Measurements from ENCODE around the gene PCK1.

DNA sequence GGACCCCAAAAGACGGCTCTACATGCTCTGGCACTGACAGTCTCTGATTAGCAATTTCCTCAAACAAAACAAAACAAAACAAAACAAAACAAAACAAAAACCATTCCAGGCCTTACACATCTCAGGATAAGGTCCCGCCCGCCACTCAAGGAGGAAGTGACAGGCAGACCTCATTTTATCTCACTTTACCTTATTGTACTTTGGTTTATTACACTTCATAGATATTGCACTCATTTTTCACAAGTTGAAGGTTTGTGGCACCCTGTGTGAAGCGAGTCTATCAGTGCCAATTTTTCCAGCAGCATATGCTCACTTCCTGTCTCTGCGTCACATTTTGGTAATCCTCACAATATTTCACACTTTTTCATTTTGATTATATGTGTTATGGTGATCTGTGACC, 44.1 kb downstream of the PCK1 start:
- TF ChIP-seq EP300 (IDR thresholded peaks at IDR 0.05; ENCODE audit: borderline replicate concordance in 1 of 2, low read depth in 2 of 2, low read length in 2 of 2) (no peak), POLR2AphosphoS5 (IDR thresholded peaks at IDR 0.05; ENCODE audit: low read depth, low read length) (no peak), RAD21 (IDR thresholded peaks at IDR 0.05 in 1 of 2, conservative IDR thresholded peaks at IDR 0.05 in 1 of 2; ENCODE audit: low read depth in 2 of 2, low read length in 2 of 2) (no peak)
- TF ChIP-seq, protein P1, sequence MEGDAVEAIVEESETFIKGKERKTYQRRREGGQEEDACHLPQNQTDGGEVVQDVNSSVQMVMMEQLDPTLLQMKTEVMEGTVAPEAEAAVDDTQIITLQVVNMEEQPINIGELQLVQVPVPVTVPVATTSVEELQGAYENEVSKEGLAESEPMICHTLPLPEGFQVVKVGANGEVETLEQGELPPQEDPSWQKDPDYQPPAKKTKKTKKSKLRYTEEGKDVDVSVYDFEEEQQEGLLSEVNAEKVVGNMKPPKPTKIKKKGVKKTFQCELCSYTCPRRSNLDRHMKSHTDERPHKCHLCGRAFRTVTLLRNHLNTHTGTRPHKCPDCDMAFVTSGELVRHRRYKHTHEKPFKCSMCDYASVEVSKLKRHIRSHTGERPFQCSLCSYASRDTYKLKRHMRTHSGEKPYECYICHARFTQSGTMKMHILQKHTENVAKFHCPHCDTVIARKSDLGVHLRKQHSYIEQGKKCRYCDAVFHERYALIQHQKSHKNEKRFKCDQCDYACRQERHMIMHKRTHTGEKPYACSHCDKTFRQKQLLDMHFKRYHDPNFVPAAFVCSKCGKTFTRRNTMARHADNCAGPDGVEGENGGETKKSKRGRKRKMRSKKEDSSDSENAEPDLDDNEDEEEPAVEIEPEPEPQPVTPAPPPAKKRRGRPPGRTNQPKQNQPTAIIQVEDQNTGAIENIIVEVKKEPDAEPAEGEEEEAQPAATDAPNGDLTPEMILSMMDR (IDR thresholded peaks at IDR 0.05; ENCODE audit: control extremely low read depth in 1 of 3, insufficient read depth in 1 of 3, low read depth in 1 of 3, low read length in 3 of 3): no peak
- TF ChIP-seq, protein P2, sequence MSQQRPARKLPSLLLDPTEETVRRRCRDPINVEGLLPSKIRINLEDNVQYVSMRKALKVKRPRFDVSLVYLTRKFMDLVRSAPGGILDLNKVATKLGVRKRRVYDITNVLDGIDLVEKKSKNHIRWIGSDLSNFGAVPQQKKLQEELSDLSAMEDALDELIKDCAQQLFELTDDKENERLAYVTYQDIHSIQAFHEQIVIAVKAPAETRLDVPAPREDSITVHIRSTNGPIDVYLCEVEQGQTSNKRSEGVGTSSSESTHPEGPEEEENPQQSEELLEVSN (IDR thresholded peaks at IDR 0.05): no peak
- TF ChIP-seq, protein P3, sequence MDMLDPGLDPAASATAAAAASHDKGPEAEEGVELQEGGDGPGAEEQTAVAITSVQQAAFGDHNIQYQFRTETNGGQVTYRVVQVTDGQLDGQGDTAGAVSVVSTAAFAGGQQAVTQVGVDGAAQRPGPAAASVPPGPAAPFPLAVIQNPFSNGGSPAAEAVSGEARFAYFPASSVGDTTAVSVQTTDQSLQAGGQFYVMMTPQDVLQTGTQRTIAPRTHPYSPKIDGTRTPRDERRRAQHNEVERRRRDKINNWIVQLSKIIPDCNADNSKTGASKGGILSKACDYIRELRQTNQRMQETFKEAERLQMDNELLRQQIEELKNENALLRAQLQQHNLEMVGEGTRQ (IDR thresholded peaks at IDR 0.05; ENCODE audit: low read length): no peak

All from H1 (cell line).